Naive thymus-derived CD8-positive, alpha-beta T cell (primary cell): ENCODE data around the gene HDHD5. TPM values are rescaled to one million over a fixed set of nuclear protein-coding genes. Genes with fewer than 3 reads are reported as not detected.

Source experiments
- ATAC-seq, 2 donors: fragments of 150-1000 bp; cut with Tn5 transposase in 1 of 2; sonication (Bioruptor Pico), chemical (Tn5 transposase) in 1 of 2; 1 replicate in 1 of 2; 2 replicates in 1 of 2; pipeline ENCODE4 v1.10.0; 2021; ENCODE audit warnings: mild to moderate bottlenecking in 2 of 2, moderate library complexity in 2 of 2
- POLR2A ChIA-PET: fragments of 350-600 bp; sonication (Branson Sonifier 250); formaldehyde crosslinking; loops from one replicate; lab custom pipeline; 2021; ENCODE audit warnings: antibody characterized with exemption; lab: Charles Lee
- DNase-seq, 10 donors: peaks; one replicate each; pipeline versions ENCODE4 v3.0.0 to v3.0.0-alpha.2; 2020 to 2022
- H3K27ac Mint-ChIP-seq, 10 donors: one replicate each; pipeline ENCODE4 v1.8.0; 2020 to 2022; ENCODE audit warnings: mild to moderate bottlenecking in 10 of 10, mixed read lengths in 10 of 10, moderate library complexity in 4 of 10, inconsistent platforms in 1 of 10
- H3K27me3 Mint-ChIP-seq, 5 donors: one replicate each; pipeline ENCODE4 v1.8.0; 2021 to 2022; ENCODE audit warnings: mixed read lengths in 5 of 5
- H3K36me3 Mint-ChIP-seq, 3 donors: one replicate each; pipeline ENCODE4 v1.8.0; 2020 to 2022; ENCODE audit warnings: mixed read lengths in 3 of 3, mild to moderate bottlenecking in 2 of 3, inconsistent platforms in 1 of 3
- H3K4me1 Mint-ChIP-seq, 4 donors: one replicate each; pipeline ENCODE4 v1.8.0; 2021 to 2022; ENCODE audit warnings: mixed read lengths in 4 of 4
- H3K4me3 Mint-ChIP-seq, 10 donors: one replicate each; pipeline ENCODE4 v1.8.0; 2020 to 2022; ENCODE audit warnings: mild to moderate bottlenecking in 10 of 10, mixed read lengths in 10 of 10, moderate library complexity in 6 of 10, inconsistent platforms in 1 of 10
- H3K9me3 Mint-ChIP-seq, 9 donors: one replicate each; pipeline ENCODE4 v1.8.0; 2020 to 2022; ENCODE audit warnings: mixed read lengths in 9 of 9, mild to moderate bottlenecking in 3 of 9, inconsistent platforms in 1 of 9, moderate library complexity in 1 of 9
- polyA plus RNA-seq, 3 donors: library from polyadenylated mRNA; unstranded; fragments of 300-500 nt; fragmentation: Illumina TruSeq; gene quantifications; one replicate each; pipeline ENCODE4 v1.2.3, GENCODE V29; 2021
- total RNA-seq, 8 experiments: library from RNA in 2 of 8; stranded (reverse) in 2 of 8; gene quantifications; one replicate each; pipeline ENCODE4 v1.2.3 and lab custom pipeline; 2021 to 2026

Gene HDHD5
- total and polyA plus RNA-seq, 5 experiments from 2014 or later, result 29.3 to 72.7 (median 48.5) TPM

- ATAC-seq, result no peak
- H3K9me3 Mint-ChIP-seq, result no peaks in the 10 kb centered on the region
- H3K4me3 Mint-ChIP-seq, result no peak overlapping the region
- H3K36me3 Mint-ChIP-seq, result peaks cover 0 to 36% (median 4%) of the 10 kb centered on the region in 3 donors
- POLR2A ChIA-PET, result no interaction called here
- H3K27ac Mint-ChIP-seq, result peak overlapping the region in 2 of 10 donors; percentile 40 to 65
- peaks cover 0 to 7% (median 0%) of the 10 kb centered on the region in 4 donors for H3K4me1 Mint-ChIP-seq
- no peak for DNase-seq
- H3K27me3 Mint-ChIP-seq, result no peaks in the 10 kb centered on the region
Observed at GRCh38 chr22:17135153-17135760, 23.8 kb downstream of the HDHD5 start.

GRCh38 chr22:17133137-17133536 lies 25.9 kb downstream of the HDHD5 start:
- Mint-ChIP-seq H3K27me3 (no peaks in the 10 kb centered on the region), H3K9me3 (no peaks in the 10 kb centered on the region), H3K4me1 (peaks cover 0 to 8% (median 0%) of the 10 kb centered on the region in 4 donors), H3K4me3 (no peak overlapping the region), H3K36me3 (peaks cover 0 to 15% (median 2%) of the 10 kb centered on the region in 3 donors), H3K27ac (no peak overlapping the region)
- no peak for ATAC-seq
- no peak for DNase-seq
- POLR2A ChIA-PET, result interaction anchor here (0.6 kb wide), 1 partner anchor 540 kb away, joined by 3 read pairs; no protein-coding TSS in a partner anchor

GRCh38 chr22:17132112-17132511 lies 27.0 kb downstream of the HDHD5 start:
- H3K4me1 Mint-ChIP-seq, result peaks cover 0 to 7% (median 0%) of the 10 kb centered on the region in 4 donors
- no peaks in the 10 kb centered on the region for H3K27me3 Mint-ChIP-seq
- H3K36me3 Mint-ChIP-seq, result peaks cover 0 to 9% (median 2%) of the 10 kb centered on the region in 3 donors
- POLR2A ChIA-PET, result no interaction called here
- H3K27ac Mint-ChIP-seq, result no peak overlapping the region
- no peak for DNase-seq
- no peaks in the 10 kb centered on the region for H3K9me3 Mint-ChIP-seq
- H3K4me3 Mint-ChIP-seq, result no peak overlapping the region
- no peak for ATAC-seq

GRCh38 chr22:17131686-17132085 lies 27.4 kb downstream of the HDHD5 start:
- Mint-ChIP-seq H3K9me3 (no peaks in the 10 kb centered on the region), H3K4me1 (peaks cover 0 to 5% (median 0%) of the 10 kb centered on the region in 4 donors), H3K27ac (no peak overlapping the region), H3K4me3 (no peak overlapping the region), H3K27me3 (no peaks in the 10 kb centered on the region), H3K36me3 (peaks cover 0 to 5% (median 0%) of the 10 kb centered on the region in 3 donors)
- no peak for DNase-seq
- POLR2A ChIA-PET, result no interaction called here
- no peak for ATAC-seq

- Mint-ChIP-seq H3K36me3 (peaks cover 0 to 2% (median 0%) of the 10 kb centered on the region in 3 donors), H3K4me1 (peaks cover 0 to 5% (median 0%) of the 10 kb centered on the region in 4 donors), H3K4me3 (no peak overlapping the region), H3K27ac (peak overlapping the region in 1 of 10 donors; percentile 27), H3K27me3 (no peaks in the 10 kb centered on the region), H3K9me3 (no peaks in the 10 kb centered on the region)
- ATAC-seq (no peak), DNase-seq (no peak)
- POLR2A ChIA-PET, result no interaction called here
Observed at GRCh38 chr22:17130199-17130598, 28.9 kb downstream of the HDHD5 start.

GRCh38 chr22:17121233-17122195 lies 37.6 kb downstream of the HDHD5 start, which contains the start of gene TMEM121B:
TSS of gene TMEM121B (minus strand) at chr22:17121360. CDS start at chr22:17121127, 233 bp downstream.
- Mint-ChIP-seq H3K36me3 (peaks cover 0 to 5% (median 0%) of the 10 kb centered on the region in 3 donors), H3K27me3 (peaks cover 6 to 20% (median 8%) of the 10 kb centered on the region in 5 donors), H3K4me1 (peaks cover 22 to 39% (median 35%) of the 10 kb centered on the region in 4 donors), H3K9me3 (no peaks in the 10 kb centered on the region), H3K4me3 (peak within 1 kb of the TSS; percentile 34 to 82 (median 69)), H3K27ac (peak within 1 kb of the TSS in 2 of 10 donors; percentile 15 to 66)
- POLR2A ChIA-PET, result interaction anchor here (0.7 to 1.0 kb wide), 2 partner anchors 15 to 24 kb away, joined by 3 to 4 read pairs; no protein-coding TSS in a partner anchor
- DNase-seq, result peak in 2 of 10 donors; percentile 11 to 13
- no peak for ATAC-seq

GRCh38 chr22:17120711-17121232 lies 38.3 kb downstream of the HDHD5 start:
- DNase-seq, result peak in 5 of 10 donors; percentile 8 to 30 (median 25)
- no peak overlapping the region for H3K27ac Mint-ChIP-seq
- peaks cover 0 to 5% (median 0%) of the 10 kb centered on the region in 3 donors for H3K36me3 Mint-ChIP-seq
- no peaks in the 10 kb centered on the region for H3K9me3 Mint-ChIP-seq
- POLR2A ChIA-PET, result no interaction called here
- peak; percentile 34 to 40 for ATAC-seq
- H3K4me3 Mint-ChIP-seq, result peak overlapping the region in 1 of 10 donors; percentile 80
- peaks cover 6 to 20% (median 8%) of the 10 kb centered on the region in 5 donors for H3K27me3 Mint-ChIP-seq
- peaks cover 28 to 46% (median 43%) of the 10 kb centered on the region in 4 donors for H3K4me1 Mint-ChIP-seq

- Mint-ChIP-seq H3K27ac (no peak overlapping the region), H3K9me3 (no peaks in the 10 kb centered on the region), H3K4me3 (peak overlapping the region in 6 of 10 donors; percentile 25 to 80 (median 47)), H3K36me3 (peaks cover 0 to 5% (median 0%) of the 10 kb centered on the region in 3 donors), H3K4me1 (peaks cover 32 to 51% (median 47%) of the 10 kb centered on the region in 4 donors), H3K27me3 (peaks cover 6 to 20% (median 8%) of the 10 kb centered on the region in 5 donors)
- peak; percentile 59 to 76 for ATAC-seq
- POLR2A ChIA-PET, result interaction anchor here (0.7 to 6.8 kb wide), 3 partner anchors 13 to 52 kb away, joined by 3 to 74 read pairs (median 7); partner anchors contain the start of gene IL17RA
- peak; percentile 27 to 77 (median 58) for DNase-seq
Observed at GRCh38 chr22:17120281-17120680, 38.8 kb downstream of the HDHD5 start.

GRCh38 chr22:17119481-17120202 lies 39.4 kb downstream of the HDHD5 start:
- peak in 1 of 10 donors; percentile 16 for DNase-seq
- H3K4me1 Mint-ChIP-seq, result peaks cover 36 to 57% (median 54%) of the 10 kb centered on the region in 4 donors
- peak overlapping the region in 9 of 10 donors; percentile 29 to 85 (median 65) for H3K4me3 Mint-ChIP-seq

GRCh38 chr22:17118342-17118741 lies 40.7 kb downstream of the HDHD5 start:
- Mint-ChIP-seq H3K4me3 (peak overlapping the region; percentile 62 to 86 (median 79)), H3K9me3 (no peaks in the 10 kb centered on the region), H3K27me3 (peaks cover 6 to 16% (median 8%) of the 10 kb centered on the region in 5 donors), H3K36me3 (peaks cover 0 to 2% (median 0%) of the 10 kb centered on the region in 3 donors), H3K4me1 (peaks cover 40 to 70% (median 66%) of the 10 kb centered on the region in 4 donors), H3K27ac (peak overlapping the region; percentile 50 to 96 (median 83))
- no peak for DNase-seq
- no peak for ATAC-seq
- POLR2A ChIA-PET, result interaction anchor here (0.5 to 6.8 kb wide), 4 partner anchors 9 to 31 kb away, joined by 3 to 74 read pairs (median 25); partner anchors contain the start of gene IL17RA

More at GRCh38 chr22:17119481-17120202, 39.4 kb downstream of the HDHD5 start:
- peak overlapping the region in 1 of 10 donors; percentile 67 for H3K27ac Mint-ChIP-seq
- peaks cover 6 to 20% (median 8%) of the 10 kb centered on the region in 5 donors for H3K27me3 Mint-ChIP-seq
- peaks cover 0 to 2% (median 0%) of the 10 kb centered on the region in 3 donors for H3K36me3 Mint-ChIP-seq
- ATAC-seq, result peak in 1 of 2 donors; percentile 15
- POLR2A ChIA-PET, result interaction anchor here (0.6 to 6.8 kb wide), 5 partner anchors 13 to 940 kb away, joined by 3 to 74 read pairs (median 4); partner anchors contain the start of gene IL17RA
- H3K9me3 Mint-ChIP-seq, result no peaks in the 10 kb centered on the region

- POLR2A ChIA-PET, result interaction anchor here (0.6 to 6.8 kb wide), 4 partner anchors 11 to 50 kb away, joined by 4 to 74 read pairs (median 25); partner anchors contain the start of gene IL17RA
- Mint-ChIP-seq H3K27me3 (peaks cover 5 to 15% (median 8%) of the 10 kb centered on the region in 5 donors), H3K9me3 (no peaks in the 10 kb centered on the region), H3K27ac (peak overlapping the region; percentile 50 to 96 (median 84)), H3K4me1 (peaks cover 40 to 75% (median 71%) of the 10 kb centered on the region in 4 donors), H3K36me3 (peaks cover 0 to 2% (median 0%) of the 10 kb centered on the region in 3 donors), H3K4me3 (peak overlapping the region; percentile 62 to 86 (median 79))
- DNase-seq (peak in 3 of 10 donors; percentile 29 to 41 (median 36)), ATAC-seq (peak; percentile 10 to 42)
Observed at GRCh38 chr22:17117890-17118289, 41.2 kb downstream of the HDHD5 start.
